ENCODE results near the gene SIAH1.

Gene SIAH1

GRCh38 chr16:48382131-48382530 is 3.1 kb downstream of the SIAH1 start:
- no peaks in the 10 kb centered on the region for H3K27me3 ChIP-seq (ENCODE audit: control insufficient read depth in 1 of 2, insufficient read depth in 1 of 2, low read length in 2 of 2)
- no peaks in the 10 kb centered on the region for H3K79me1 ChIP-seq (replicated peaks; ENCODE audit: low read length, poor library complexity, severe bottlenecking)
- peak overlapping the region; percentile 98 for H3K9ac ChIP-seq (ENCODE audit: low read length)
- H3K4me1 ChIP-seq (ENCODE audit: control insufficient read depth, insufficient read depth, low read depth, low read length): peaks cover 10% of the 10 kb centered on the region
- H2BK5ac ChIP-seq (ENCODE audit: low read depth, low read length, poor library complexity, severe bottlenecking): no peak overlapping the region
- DNase-seq: no peak
- no peak overlapping the region for H3K14ac ChIP-seq (ENCODE audit: low read length in 2 of 2)
- no peak overlapping the region for H3K23ac ChIP-seq (ENCODE audit: low read length in 2 of 2)
- H4K8ac ChIP-seq (ENCODE audit: low read length): no peak overlapping the region
- H3K4me2 ChIP-seq (ENCODE audit: low read length, poor library complexity, severe bottlenecking): no peak overlapping the region
- H2AK5ac ChIP-seq (ENCODE audit: low read length, severe bottlenecking): no peak overlapping the region
- no peaks in the 10 kb centered on the region for H3K9me3 ChIP-seq (ENCODE audit: control insufficient read depth, low read length)
- no peak overlapping the region for H3K4ac ChIP-seq (ENCODE audit: low read depth in 1 of 2, low read length in 2 of 2)
- no peak overlapping the region for H2BK120ac ChIP-seq (ENCODE audit: low read depth, low read length)
- H3K4me3 ChIP-seq (ENCODE audit: insufficient read depth in 1 of 2, low read depth in 1 of 2, low read length in 2 of 2): no peak overlapping the region
- H2BK12ac ChIP-seq (ENCODE audit: low read length in 2 of 2): no peak overlapping the region
- no peak overlapping the region for H4K91ac ChIP-seq (ENCODE audit: low read length)
- no peak overlapping the region for H2AFZ ChIP-seq (ENCODE audit: low read depth, low read length)
- H3K36me3 ChIP-seq (ENCODE audit: control insufficient read depth in 1 of 2, insufficient read depth in 2 of 2, low read depth in 1 of 2, low read length in 2 of 2): no peaks in the 10 kb centered on the region
- 98% methylated on average over 3 of the region's 4 CpGs for WGBS
- no peak overlapping the region for H3K27ac ChIP-seq (ENCODE audit: low read length, poor library complexity, severe bottlenecking)
- no peak overlapping the region for H2BK15ac ChIP-seq (ENCODE audit: low read depth, poor library complexity, severe bottlenecking)
- no peak overlapping the region for H3K18ac ChIP-seq (ENCODE audit: low read depth in 1 of 2, low read length in 2 of 2)

GRCh38 chr16:48381201-48381600 is 4.0 kb downstream of the SIAH1 start:
- no peak overlapping the region for H3K27ac ChIP-seq (ENCODE audit: low read length, poor library complexity, severe bottlenecking)
- peak; percentile 27 for DNase-seq
- no peak overlapping the region for H3K23ac ChIP-seq (ENCODE audit: low read length in 2 of 2)
- no peak overlapping the region for H3K14ac ChIP-seq (ENCODE audit: low read length in 2 of 2)
- no peak overlapping the region for H2BK5ac ChIP-seq (ENCODE audit: low read depth, low read length, poor library complexity, severe bottlenecking)
- no peaks in the 10 kb centered on the region for H3K27me3 ChIP-seq (ENCODE audit: control insufficient read depth in 1 of 2, insufficient read depth in 1 of 2, low read length in 2 of 2)
- no peak overlapping the region for H2AFZ ChIP-seq (ENCODE audit: low read depth, low read length)
- no peaks in the 10 kb centered on the region for H3K9me3 ChIP-seq (ENCODE audit: control insufficient read depth, low read length)
- H3K36me3 ChIP-seq (ENCODE audit: control insufficient read depth in 1 of 2, insufficient read depth in 2 of 2, low read depth in 1 of 2, low read length in 2 of 2): no peaks in the 10 kb centered on the region
- no peak overlapping the region for H3K4ac ChIP-seq (ENCODE audit: low read depth in 1 of 2, low read length in 2 of 2)
- H3K18ac ChIP-seq (ENCODE audit: low read depth in 1 of 2, low read length in 2 of 2): no peak overlapping the region
- no peak overlapping the region for H3K4me2 ChIP-seq (ENCODE audit: low read length, poor library complexity, severe bottlenecking)
- H4K8ac ChIP-seq (ENCODE audit: low read length): no peak overlapping the region
- peaks cover 10% of the 10 kb centered on the region for H3K4me1 ChIP-seq (ENCODE audit: control insufficient read depth, insufficient read depth, low read depth, low read length)
- H2AK5ac ChIP-seq (ENCODE audit: low read length, severe bottlenecking): no peak overlapping the region
- H2BK15ac ChIP-seq (ENCODE audit: low read depth, poor library complexity, severe bottlenecking): no peak overlapping the region
- no peak overlapping the region for H3K4me3 ChIP-seq (ENCODE audit: insufficient read depth in 1 of 2, low read depth in 1 of 2, low read length in 2 of 2)
- no peaks in the 10 kb centered on the region for H3K79me1 ChIP-seq (replicated peaks; ENCODE audit: low read length, poor library complexity, severe bottlenecking)
- no peak overlapping the region for H2BK12ac ChIP-seq (ENCODE audit: low read length in 2 of 2)
- no peak overlapping the region for H2BK120ac ChIP-seq (ENCODE audit: low read depth, low read length)
- WGBS: 87% methylated on average over 5 of the region's 5 CpGs
- no peak overlapping the region for H4K91ac ChIP-seq (ENCODE audit: low read length)
- H3K9ac ChIP-seq (ENCODE audit: low read length): no peak overlapping the region

- no peak overlapping the region for H3K9ac ChIP-seq (ENCODE audit: low read length)
Observed at GRCh38 chr16:48378836-48379235, 6.4 kb downstream of the SIAH1 start.

GRCh38 chr16:48378276-48378675 is 6.9 kb downstream of the SIAH1 start:
- Histone ChIP-seq H3K23ac (ENCODE audit: low read length in 2 of 2) (no peak overlapping the region), H3K18ac (ENCODE audit: low read depth in 1 of 2, low read length in 2 of 2) (no peak overlapping the region), H3K14ac (ENCODE audit: low read length in 2 of 2) (no peak overlapping the region), H3K4me1 (ENCODE audit: control insufficient read depth, insufficient read depth, low read depth, low read length) (peaks cover 10% of the 10 kb centered on the region), H3K4ac (ENCODE audit: low read depth in 1 of 2, low read length in 2 of 2) (no peak overlapping the region), H3K9ac (ENCODE audit: low read length) (no peak overlapping the region), H4K91ac (ENCODE audit: low read length) (no peak overlapping the region), H2AK5ac (ENCODE audit: low read length, severe bottlenecking) (no peak overlapping the region), H3K27ac (ENCODE audit: low read length, poor library complexity, severe bottlenecking) (no peak overlapping the region), H2BK15ac (ENCODE audit: low read depth, poor library complexity, severe bottlenecking) (no peak overlapping the region), H3K36me3 (ENCODE audit: control insufficient read depth in 1 of 2, insufficient read depth in 2 of 2, low read depth in 1 of 2, low read length in 2 of 2) (no peaks in the 10 kb centered on the region), H2BK5ac (ENCODE audit: low read depth, low read length, poor library complexity, severe bottlenecking) (no peak overlapping the region), H3K79me1 (replicated peaks; ENCODE audit: low read length, poor library complexity, severe bottlenecking) (no peaks in the 10 kb centered on the region), H2BK120ac (ENCODE audit: low read depth, low read length) (no peak overlapping the region), H4K8ac (ENCODE audit: low read length) (no peak overlapping the region), H2AFZ (ENCODE audit: low read depth, low read length) (no peak overlapping the region), H3K27me3 (ENCODE audit: control insufficient read depth in 1 of 2, insufficient read depth in 1 of 2, low read length in 2 of 2) (no peaks in the 10 kb centered on the region), H3K4me2 (ENCODE audit: low read length, poor library complexity, severe bottlenecking) (no peak overlapping the region), H3K9me3 (ENCODE audit: control insufficient read depth, low read length) (no peaks in the 10 kb centered on the region), H3K4me3 (ENCODE audit: insufficient read depth in 1 of 2, low read depth in 1 of 2, low read length in 2 of 2) (no peak overlapping the region), H2BK12ac (ENCODE audit: low read length in 2 of 2) (no peak overlapping the region)
- WGBS: 95% methylated on average over 4 of the region's 5 CpGs
- no peak for DNase-seq

More at GRCh38 chr16:48378836-48379235, 6.4 kb downstream of the SIAH1 start:
- H3K9me3 ChIP-seq (ENCODE audit: control insufficient read depth, low read length): no peaks in the 10 kb centered on the region
- no peak overlapping the region for H4K91ac ChIP-seq (ENCODE audit: low read length)
- H3K4me2 ChIP-seq (ENCODE audit: low read length, poor library complexity, severe bottlenecking): no peak overlapping the region
- H2BK12ac ChIP-seq (ENCODE audit: low read length in 2 of 2): no peak overlapping the region
- no peaks in the 10 kb centered on the region for H3K79me1 ChIP-seq (replicated peaks; ENCODE audit: low read length, poor library complexity, severe bottlenecking)
- H2BK120ac ChIP-seq (ENCODE audit: low read depth, low read length): no peak overlapping the region
- no peaks in the 10 kb centered on the region for H3K27me3 ChIP-seq (ENCODE audit: control insufficient read depth in 1 of 2, insufficient read depth in 1 of 2, low read length in 2 of 2)
- no peak overlapping the region for H3K27ac ChIP-seq (ENCODE audit: low read length, poor library complexity, severe bottlenecking)
- no CpG with 5 or more reads among the region's 1 CpG for WGBS
- H3K14ac ChIP-seq (ENCODE audit: low read length in 2 of 2): peak overlapping the region in 1 of 2 experiments; percentile 18
- no peak overlapping the region for H2BK5ac ChIP-seq (ENCODE audit: low read depth, low read length, poor library complexity, severe bottlenecking)
- no peak overlapping the region for H2BK15ac ChIP-seq (ENCODE audit: low read depth, poor library complexity, severe bottlenecking)
- H3K4me3 ChIP-seq (ENCODE audit: insufficient read depth in 1 of 2, low read depth in 1 of 2, low read length in 2 of 2): no peak overlapping the region
- peaks cover 10% of the 10 kb centered on the region for H3K4me1 ChIP-seq (ENCODE audit: control insufficient read depth, insufficient read depth, low read depth, low read length)
- no peak overlapping the region for H2AFZ ChIP-seq (ENCODE audit: low read depth, low read length)
- H3K18ac ChIP-seq (ENCODE audit: low read depth in 1 of 2, low read length in 2 of 2): no peak overlapping the region
- no peak overlapping the region for H2AK5ac ChIP-seq (ENCODE audit: low read length, severe bottlenecking)
- H4K8ac ChIP-seq (ENCODE audit: low read length): no peak overlapping the region
- H3K36me3 ChIP-seq (ENCODE audit: control insufficient read depth in 1 of 2, insufficient read depth in 2 of 2, low read depth in 1 of 2, low read length in 2 of 2): no peaks in the 10 kb centered on the region
- H3K23ac ChIP-seq (ENCODE audit: low read length in 2 of 2): peak overlapping the region in 1 of 2 experiments; percentile 5
- DNase-seq: peak; percentile 42
- H3K4ac ChIP-seq (ENCODE audit: low read depth in 1 of 2, low read length in 2 of 2): no peak overlapping the region
